Heart left ventricle (tissue), 16 donors: ENCODE measurements around the gene TRIM17. TPM values are rescaled to one million over a fixed set of nuclear protein-coding genes. Genes with fewer than 3 reads are reported as not detected.
A peak's percentile ranks its signal among the peaks of the same experiment; 100 is the strongest.

Experiments used
- ATAC-seq, 4 donors: fragments of 200-7000 bp; cut with Tn5 transposase; one replicate each; pipeline ENCODE4 v1.9.1; 2020 to 2022; ENCODE audit warnings: moderate library complexity in 4 of 4, mild to moderate bottlenecking in 3 of 4, moderate number of reproducible peaks in 1 of 4
- DNase-seq, 5 donors: peaks; one replicate each; pipeline ENCODE4 v3.0.0-alpha.2; 2020
- H3K27ac ChIP-seq, 12 donors: fragments of 200-600 bp; sonication (generic) in 4 of 12; one replicate each; pipeline versions ENCODE4 v1.5.0 to v1.8.0; 2016 to 2022; ENCODE audit warnings: mild to moderate bottlenecking in 2 of 12
- H3K27me3 ChIP-seq, 9 donors: fragments of 200-600 bp; sonication (generic) in 2 of 9; one replicate each; pipeline versions ENCODE4 v1.5.1 to v1.8.0; 2016 to 2022; ENCODE audit warnings: mild to moderate bottlenecking in 3 of 9
- H3K36me3 ChIP-seq, 9 donors: fragments of 200-600 bp; sonication (generic) in 2 of 9; one replicate each; pipeline versions ENCODE4 v1.5.0 to v1.8.0; 2018 to 2022; ENCODE audit warnings: mild to moderate bottlenecking in 2 of 9
- H3K4me1 ChIP-seq, 12 donors: fragments of 200-600 bp; sonication (generic) in 4 of 12; one replicate each; pipeline versions ENCODE4 v1.5.0 to v1.8.0; 2016 to 2022; ENCODE audit warnings: mild to moderate bottlenecking in 3 of 12
- H3K4me3 ChIP-seq, 12 donors: fragments of 200-600 bp; sonication (generic) in 4 of 12; one replicate each; pipeline versions ENCODE4 v1.5.0 to v1.8.0; 2017 to 2022; ENCODE audit warnings: mild to moderate bottlenecking in 9 of 12, moderate library complexity in 4 of 12
- H3K9me3 ChIP-seq, 12 donors: fragments of 200-600 bp; sonication (generic) in 4 of 12; one replicate each; pipeline versions ENCODE4 v1.5.0 to v1.8.0; 2016 to 2022; ENCODE audit warnings: mild to moderate bottlenecking in 1 of 12
- CTCF ChIP-seq, 12 donors: fragments of 200-600 bp; sonication (generic) in 4 of 12; IDR thresholded peaks; one replicate each; pipeline versions ENCODE4 v1.5.0 to v1.8.0; 2018 to 2022; ENCODE audit warnings: antibody characterized with exemption in 12 of 12, mild to moderate bottlenecking in 5 of 12
- POLR2A ChIP-seq, 2 donors: fragments of 450-650 bp; IDR thresholded peaks; one replicate each; pipeline ENCODE4 v1.6.1; 2017; ENCODE audit warnings: antibody characterized with exemption in 2 of 2, mild to moderate bottlenecking in 2 of 2, moderate library complexity in 2 of 2
- WGBS, 4 donors: extraction: QIAGEN DNeasy Blood & Tissue Kit in 2 of 4; methylation state at CpG; one replicate each; pipeline versions ENCODE4 v1.1.5 to v1.1.7; 2013 to 2018; 5-methylcytosine and 5-hydroxymethylcytosine counted together
- intact Hi-C, 10 donors: fragments of 100-400 bp; cut with DNase I; formaldehyde crosslinking; loops; one replicate each; pipeline versions ENCODE4 v1.11.1 to v1.14.2; 2022
- polyA plus RNA-seq, 2 donors: library from polyadenylated mRNA; stranded (reverse); fragments of 200-250 nt; gene quantifications; one replicate each; pipeline ENCODE4 v1.2.3, GENCODE V29; 2013
- total RNA-seq, 9 donors: library from RNA; depleted of rRNA in 2 of 9; stranded (reverse); fragments of >200 nt in 2 of 9; fragmentation: NEBNext Ultra II Directional in 3 of 9; extraction: Animal tissue kit (Norgen Biotek cat#: 25700) in 3 of 9; gene quantifications; one replicate each; pipeline versions ENCODE4 v1.1.0 to v1.2.4, GENCODE V29; 2016 to 2023
- donor health status: ischemic (EF 13 %, LVEDD 7.1; RV severe dilation, severe dysfunction).
- donor health status: healthy with polysubstance abuse.
- donor health status: DM: no; HTN: yes; CAD: no.
- donor health status: DM: no; HTN: no; CAD: no.
- donor health status: ischemic (EF 25% LVEDD 6.9; RV normal size, moderate dysfunction).
- donor health status: ischemic (EF 25% LVEDD 5.7; RV mildly dilated, moderate dysfunction).
- donor health status: healthy.
- donor health status: DM: yes; HTN: yes; CAD: no.
- donor health status: ischemic (EF 35%, LVEDD 5.7; RV mildly dilated, moderate dysfunction).
- donor health status: nonischemic (EF 11% LVEDD 7.7; RV severe dilation, severe dysfunction).
- donor health status: DM: yes; HTN: yes; CAD: no.
- donor health status: PGD.
- donor health status: ischemic (EF 29% LVEDD 5.4; RV normal size, mild dysfunction).
- donor health status: nonischemic (EF 23%, LVEDD 6.1; RV moderate dilation, normal function).

Gene TRIM17
- total and polyA plus RNA-seq, 11 donors, result 0.08 to 1.7 (median 0.39) TPM; not detected in 3

- TF ChIP-seq CTCF (IDR thresholded peaks at IDR 0.05), result no peak
- TF ChIP-seq POLR2A (IDR thresholded peaks at IDR 0.05), result no peak
- intact Hi-C loops, result loop anchor here in 2 of 10 donors (2.0 to 10.0 kb wide), 4 partner anchors 50 to 242 kb away; partner anchors contain the start of gene TRIM11 (in 2 of the 2)
- H3K9me3 ChIP-seq, result no peaks in the 10 kb centered on the region
- H3K27me3 ChIP-seq, result peaks cover 0 to 34% (median 13%) of the 10 kb centered on the region in 9 donors
- peak overlapping the region; percentile 65 to 96 (median 88) for H3K27ac ChIP-seq
- DNase-seq (no peak), ATAC-seq (peak in 2 of 4 donors; percentile 10 to 26)
- peak overlapping the region; percentile 31 to 79 (median 63) for H3K4me3 ChIP-seq
- peaks cover 0 to 52% (median 14%) of the 10 kb centered on the region in 12 donors for H3K4me1 ChIP-seq
- H3K36me3 ChIP-seq, result peaks cover 0 to 3% (median 0%) of the 10 kb centered on the region in 9 donors
- 7 to 12% (median 9%) methylated on average over 11 to 13 of the region's 13 CpGs for WGBS, 4 donors
These were observed 40.3 kb upstream of the TRIM17 start for GRCh38 chr1:228457017-228457395.

GRCh38 chr1:228456252-228457016, 39.8 kb upstream of the TRIM17 start:
- intact Hi-C loops, result loop anchor here in 2 of 10 donors (2.0 to 10.0 kb wide), 4 partner anchors 49 to 242 kb away; partner anchors contain the start of gene TRIM11 (in 2 of the 2)
- DNase-seq, result no peak
- peaks cover 0 to 52% (median 14%) of the 10 kb centered on the region in 12 donors for H3K4me1 ChIP-seq
- WGBS, 4 donors, result 44 to 55% (median 49%) methylated on average over 6 of the region's 6 CpGs
- H3K36me3 ChIP-seq, result peaks cover 0 to 3% (median 0%) of the 10 kb centered on the region in 9 donors
- ATAC-seq, result no peak
- H3K9me3 ChIP-seq, result no peaks in the 10 kb centered on the region
- peaks cover 0 to 29% (median 7%) of the 10 kb centered on the region in 9 donors for H3K27me3 ChIP-seq
- peak overlapping the region in 11 of 12 donors; percentile 31 to 79 (median 64) for H3K4me3 ChIP-seq
- peak overlapping the region in 10 of 12 donors; percentile 85 to 96 (median 88) for H3K27ac ChIP-seq
- TF ChIP-seq POLR2A (IDR thresholded peaks at IDR 0.05), result no peak
- no peak for TF ChIP-seq CTCF (IDR thresholded peaks at IDR 0.05)

GRCh38 chr1:228455715-228456114, 39.1 kb upstream of the TRIM17 start:
- TF ChIP-seq CTCF (IDR thresholded peaks at IDR 0.05), result peak in 1 of 12 donors; percentile 25
- TF ChIP-seq POLR2A (IDR thresholded peaks at IDR 0.05), result no peak
- DNase-seq (no peak), ATAC-seq (no peak)
- Histone ChIP-seq H3K27ac (peak overlapping the region in 1 of 12 donors; percentile 93), H3K27me3 (peaks cover 0 to 21% (median 2%) of the 10 kb centered on the region in 9 donors), H3K36me3 (peaks cover 0 to 3% (median 0%) of the 10 kb centered on the region in 9 donors), H3K9me3 (no peaks in the 10 kb centered on the region), H3K4me3 (peak overlapping the region in 4 of 12 donors; percentile 62 to 79 (median 68)), H3K4me1 (peaks cover 0 to 52% (median 14%) of the 10 kb centered on the region in 12 donors)
- 31 to 39% (median 32%) methylated on average over 1 of the region's 1 CpG for WGBS, 4 donors
- intact Hi-C loops, result loop anchor here in 2 of 10 donors (2.0 to 10.0 kb wide), 4 partner anchors 48 to 241 kb away; partner anchors contain the start of gene TRIM11 (in 2 of the 2)

- ATAC-seq (no peak), DNase-seq (no peak)
- no peak for TF ChIP-seq POLR2A (IDR thresholded peaks at IDR 0.05)
- no peak for TF ChIP-seq CTCF (IDR thresholded peaks at IDR 0.05)
- H3K9me3 ChIP-seq, result no peaks in the 10 kb centered on the region
- peaks cover 0 to 16% (median 0%) of the 10 kb centered on the region in 9 donors for H3K27me3 ChIP-seq
- peaks cover 0 to 46% (median 12%) of the 10 kb centered on the region in 12 donors for H3K4me1 ChIP-seq
- 63 to 77% (median 69%) methylated on average over 1 of the region's 1 CpG for WGBS, 4 donors
- no peak overlapping the region for H3K27ac ChIP-seq
- intact Hi-C loops, result loop anchor here in 1 of 10 donors (10.0 kb wide), 1 partner anchor 239 kb away; no protein-coding TSS in a partner anchor
- no peak overlapping the region for H3K4me3 ChIP-seq
- peaks cover 0 to 3% (median 0%) of the 10 kb centered on the region in 9 donors for H3K36me3 ChIP-seq
These were observed 37.6 kb upstream of the TRIM17 start for GRCh38 chr1:228454238-228454637.
